ENCODE measurements around the gene PPFIBP2. TPM values are rescaled to one million over a fixed set of nuclear protein-coding genes. Genes with fewer than 3 reads are reported as not detected.

PPFIBP2 gene
- total RNA-seq, 1 donor, result 28.9 TPM

- no peaks in the 10 kb centered on the region for H3K27me3 ChIP-seq (ENCODE audit: insufficient read depth, low read length)
- peaks cover 10% of the 10 kb centered on the region for H3K4me1 ChIP-seq (ENCODE audit: insufficient read depth, low read length)
- H3K9me3 ChIP-seq (ENCODE audit: low read depth, low read length), result no peaks in the 10 kb centered on the region
- H3K4me3 ChIP-seq (ENCODE audit: low read length), result no peak overlapping the region
Measured at GRCh38 chr11:7666292-7666866, 152.6 kb downstream of the PPFIBP2 start.

- no peaks in the 10 kb centered on the region for H3K9me3 ChIP-seq (ENCODE audit: low read depth, low read length)
- no peak overlapping the region for H3K4me3 ChIP-seq (ENCODE audit: low read length)
- peaks cover 10% of the 10 kb centered on the region for H3K4me1 ChIP-seq (ENCODE audit: insufficient read depth, low read length)
- H3K27me3 ChIP-seq (ENCODE audit: insufficient read depth, low read length), result peaks cover 5% of the 10 kb centered on the region
Measured at GRCh38 chr11:7667460-7667859, 153.7 kb downstream of the PPFIBP2 start.

GRCh38 chr11:7668464-7668863 lies 154.7 kb downstream of the PPFIBP2 start:
- peaks cover 17% of the 10 kb centered on the region for H3K4me1 ChIP-seq (ENCODE audit: insufficient read depth, low read length)
- H3K9me3 ChIP-seq (ENCODE audit: low read depth, low read length), result no peaks in the 10 kb centered on the region
- H3K4me3 ChIP-seq (ENCODE audit: low read length), result no peak overlapping the region
- peaks cover 13% of the 10 kb centered on the region for H3K27me3 ChIP-seq (ENCODE audit: insufficient read depth, low read length)

GRCh38 chr11:7668911-7669310 lies 155.1 kb downstream of the PPFIBP2 start:
- Histone ChIP-seq H3K4me3 (ENCODE audit: low read length) (no peak overlapping the region), H3K4me1 (ENCODE audit: insufficient read depth, low read length) (peaks cover 21% of the 10 kb centered on the region), H3K27me3 (ENCODE audit: insufficient read depth, low read length) (peaks cover 18% of the 10 kb centered on the region), H3K9me3 (ENCODE audit: low read depth, low read length) (no peaks in the 10 kb centered on the region)

GRCh38 chr11:7670641-7671040 lies 156.8 kb downstream of the PPFIBP2 start:
- Histone ChIP-seq H3K4me3 (ENCODE audit: low read length) (no peak overlapping the region), H3K27me3 (ENCODE audit: insufficient read depth, low read length) (peaks cover 34% of the 10 kb centered on the region), H3K4me1 (ENCODE audit: insufficient read depth, low read length) (peaks cover 22% of the 10 kb centered on the region), H3K9me3 (ENCODE audit: low read depth, low read length) (no peaks in the 10 kb centered on the region)

GRCh38 chr11:7671347-7672215 lies 157.8 kb downstream of the PPFIBP2 start:
- Histone ChIP-seq H3K4me3 (ENCODE audit: low read length) (no peak overlapping the region), H3K4me1 (ENCODE audit: insufficient read depth, low read length) (peaks cover 22% of the 10 kb centered on the region), H3K27me3 (ENCODE audit: insufficient read depth, low read length) (peaks cover 40% of the 10 kb centered on the region), H3K9me3 (ENCODE audit: low read depth, low read length) (no peaks in the 10 kb centered on the region)

- H3K4me1 ChIP-seq (ENCODE audit: insufficient read depth, low read length), result peaks cover 22% of the 10 kb centered on the region
- H3K4me3 ChIP-seq (ENCODE audit: low read length), result no peak overlapping the region
- peaks cover 40% of the 10 kb centered on the region for H3K27me3 ChIP-seq (ENCODE audit: insufficient read depth, low read length)
Measured at GRCh38 chr11:7672276-7672959, 158.6 kb downstream of the PPFIBP2 start.

GRCh38 chr11:7672960-7673723 lies 159.3 kb downstream of the PPFIBP2 start, which contains the start of gene CYB5R2:
Gene CYB5R2, minus strand, starts transcription at chr11:7673500. Its CDS starts 675 bp downstream, at chr11:7672825.
- H3K4me1 ChIP-seq (ENCODE audit: insufficient read depth, low read length), result peaks cover 22% of the 10 kb centered on the region
- no peaks in the 10 kb centered on the region for H3K9me3 ChIP-seq (ENCODE audit: low read depth, low read length)
- peak within 1 kb of the TSS; percentile 3 for H3K4me3 ChIP-seq (ENCODE audit: low read length)
- H3K27me3 ChIP-seq (ENCODE audit: insufficient read depth, low read length), result peaks cover 40% of the 10 kb centered on the region

More at GRCh38 chr11:7672276-7672959, 158.6 kb downstream of the PPFIBP2 start:
- H3K9me3 ChIP-seq (ENCODE audit: low read depth, low read length), result no peaks in the 10 kb centered on the region

- H3K4me1 ChIP-seq (ENCODE audit: insufficient read depth, low read length), result peaks cover 22% of the 10 kb centered on the region
- peaks cover 40% of the 10 kb centered on the region for H3K27me3 ChIP-seq (ENCODE audit: insufficient read depth, low read length)
- H3K4me3 ChIP-seq (ENCODE audit: low read length), result peak overlapping the region; percentile 3
- no peaks in the 10 kb centered on the region for H3K9me3 ChIP-seq (ENCODE audit: low read depth, low read length)
Measured at GRCh38 chr11:7673724-7674434, 160.1 kb downstream of the PPFIBP2 start.

- no peaks in the 10 kb centered on the region for H3K9me3 ChIP-seq (ENCODE audit: low read depth, low read length)
Measured at GRCh38 chr11:7675631-7676030, 161.8 kb downstream of the PPFIBP2 start.

GRCh38 chr11:7677071-7677470 lies 163.3 kb downstream of the PPFIBP2 start:
- peaks cover 11% of the 10 kb centered on the region for H3K4me1 ChIP-seq (ENCODE audit: insufficient read depth, low read length)
- no peaks in the 10 kb centered on the region for H3K9me3 ChIP-seq (ENCODE audit: low read depth, low read length)
- H3K4me3 ChIP-seq (ENCODE audit: low read length), result no peak overlapping the region
- H3K27me3 ChIP-seq (ENCODE audit: insufficient read depth, low read length), result peaks cover 45% of the 10 kb centered on the region

More at GRCh38 chr11:7675631-7676030, 161.8 kb downstream of the PPFIBP2 start:
- Histone ChIP-seq H3K4me1 (ENCODE audit: insufficient read depth, low read length) (peaks cover 16% of the 10 kb centered on the region), H3K27me3 (ENCODE audit: insufficient read depth, low read length) (peaks cover 40% of the 10 kb centered on the region), H3K4me3 (ENCODE audit: low read length) (no peak overlapping the region)

- Histone ChIP-seq H3K4me1 (ENCODE audit: insufficient read depth, low read length) (peaks cover 11% of the 10 kb centered on the region), H3K4me3 (ENCODE audit: low read length) (no peak overlapping the region), H3K27me3 (ENCODE audit: insufficient read depth, low read length) (peaks cover 42% of the 10 kb centered on the region), H3K9me3 (ENCODE audit: low read depth, low read length) (no peaks in the 10 kb centered on the region)
Measured at GRCh38 chr11:7677796-7678201, 164.0 kb downstream of the PPFIBP2 start.

GRCh38 chr11:7683571-7683970 lies 169.8 kb downstream of the PPFIBP2 start:
- H3K9me3 ChIP-seq (ENCODE audit: low read depth, low read length), result no peaks in the 10 kb centered on the region
- H3K4me1 ChIP-seq (ENCODE audit: insufficient read depth, low read length), result no peaks in the 10 kb centered on the region
- H3K4me3 ChIP-seq (ENCODE audit: low read length), result no peak overlapping the region
- H3K27me3 ChIP-seq (ENCODE audit: insufficient read depth, low read length), result peaks cover 22% of the 10 kb centered on the region

- Histone ChIP-seq H3K4me1 (ENCODE audit: insufficient read depth, low read length) (no peaks in the 10 kb centered on the region), H3K27me3 (ENCODE audit: insufficient read depth, low read length) (peaks cover 21% of the 10 kb centered on the region), H3K4me3 (ENCODE audit: low read length) (no peak overlapping the region), H3K9me3 (ENCODE audit: low read depth, low read length) (no peaks in the 10 kb centered on the region)
Measured at GRCh38 chr11:7686761-7687160, 173.0 kb downstream of the PPFIBP2 start.
